A673 (cell line): Measurements from ENCODE around the gene VAC14.

Experiments
- CTCF ChIP-seq: fragments of 300-800, 200-600 bp; sonication (generic); conservative IDR thresholded peaks from 2 replicates; pipeline ENCODE4 v1.5.1; 2017; ENCODE audit warnings: low read depth, mild to moderate bottlenecking, antibody characterized with exemption, low read length, moderate library complexity, mixed read lengths
- EZH2 ChIP-seq: fragments of 200-600 bp; sonication (generic); IDR thresholded peaks from 2 replicates; pipeline ENCODE4 v1.6.1; 2017; ENCODE audit warnings: borderline replicate concordance, low read depth, mild to moderate bottlenecking, mixed read lengths, antibody characterized with exemption, low read length; ENCODE audit not compliant: poor library complexity, severe bottlenecking

GRCh38 chr16:70759666-70760065, 41.3 kb downstream of the VAC14 start:
- TF ChIP-seq CTCF (peak; percentile 34; the same call in 1 of the 2 replicates), EZH2 (no peak)
